Ishikawa (cell line): Measurements from ENCODE around the gene MEOX2.

Source experiments
- CEBPB ChIP-seq: IDR thresholded peaks from 2 replicates; pipeline ENCODE4 v1.6.1; 2012
- EGR1 ChIP-seq: IDR thresholded peaks from 2 replicates; pipeline ENCODE4 v1.6.1; 2012
- EP300 ChIP-seq: IDR thresholded peaks from 2 replicates; pipeline ENCODE4 v1.6.1; 2012; ENCODE audit warnings: borderline replicate concordance
- FOXM1 ChIP-seq: IDR thresholded peaks from 2 replicates; pipeline ENCODE4 v1.6.1; 2012; ENCODE audit warnings: low read depth, borderline replicate concordance
- NFIC ChIP-seq: IDR thresholded peaks from 2 replicates; pipeline ENCODE4 v1.6.1; 2012
- RAD21 ChIP-seq: IDR thresholded peaks from 2 replicates; pipeline ENCODE4 v1.6.1; 2012; ENCODE audit warnings: low read depth
- TAF1 ChIP-seq: IDR thresholded peaks from 2 replicates; pipeline ENCODE4 v1.6.1; 2012; ENCODE audit warnings: low read depth, mild to moderate bottlenecking
- TEAD4 ChIP-seq: IDR thresholded peaks from 2 replicates; pipeline ENCODE4 v1.6.1; 2012
- TF ChIP-seq, protein P1 (sequence below): IDR thresholded peaks from 2 replicates; pipeline ENCODE4 v1.6.1; 2012; ENCODE audit warnings: low read depth, mild to moderate bottlenecking
- TF ChIP-seq, protein P2 (sequence below): IDR thresholded peaks from 2 replicates; pipeline ENCODE4 v1.6.1; 2012
- TF ChIP-seq, protein P3 (sequence below): IDR thresholded peaks from 2 replicates; pipeline ENCODE4 v1.6.1; 2012

DNA sequence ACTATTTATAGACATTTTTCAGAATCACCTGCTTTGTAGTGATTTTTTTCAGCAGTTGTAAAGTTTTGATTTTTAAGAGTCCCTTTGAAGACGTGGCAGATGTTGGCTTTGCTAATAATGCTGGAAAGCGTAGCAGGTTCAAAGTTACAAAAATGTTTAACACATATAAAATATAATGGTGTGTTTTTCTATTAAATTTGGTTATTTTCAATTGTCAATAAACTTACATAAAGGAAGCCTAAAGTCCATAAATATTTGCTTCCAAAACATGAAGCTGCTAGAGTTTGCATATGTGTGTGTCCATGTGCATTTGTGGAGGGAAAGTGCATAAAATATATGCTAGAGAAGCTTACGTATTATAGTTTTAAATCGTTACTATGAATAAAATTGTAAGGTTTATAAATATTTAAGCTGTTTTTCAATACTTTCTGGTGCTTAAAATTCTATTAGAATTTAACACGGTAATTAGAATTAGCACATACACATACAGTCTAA, 3.7 kb downstream of the MEOX2 start:
- TF ChIP-seq TAF1 (no peak), EGR1 (no peak), CEBPB (no peak), NFIC (no peak), RAD21 (no peak), TEAD4 (no peak), FOXM1 (no peak), EP300 (no peak)
- TF ChIP-seq, protein P1, sequence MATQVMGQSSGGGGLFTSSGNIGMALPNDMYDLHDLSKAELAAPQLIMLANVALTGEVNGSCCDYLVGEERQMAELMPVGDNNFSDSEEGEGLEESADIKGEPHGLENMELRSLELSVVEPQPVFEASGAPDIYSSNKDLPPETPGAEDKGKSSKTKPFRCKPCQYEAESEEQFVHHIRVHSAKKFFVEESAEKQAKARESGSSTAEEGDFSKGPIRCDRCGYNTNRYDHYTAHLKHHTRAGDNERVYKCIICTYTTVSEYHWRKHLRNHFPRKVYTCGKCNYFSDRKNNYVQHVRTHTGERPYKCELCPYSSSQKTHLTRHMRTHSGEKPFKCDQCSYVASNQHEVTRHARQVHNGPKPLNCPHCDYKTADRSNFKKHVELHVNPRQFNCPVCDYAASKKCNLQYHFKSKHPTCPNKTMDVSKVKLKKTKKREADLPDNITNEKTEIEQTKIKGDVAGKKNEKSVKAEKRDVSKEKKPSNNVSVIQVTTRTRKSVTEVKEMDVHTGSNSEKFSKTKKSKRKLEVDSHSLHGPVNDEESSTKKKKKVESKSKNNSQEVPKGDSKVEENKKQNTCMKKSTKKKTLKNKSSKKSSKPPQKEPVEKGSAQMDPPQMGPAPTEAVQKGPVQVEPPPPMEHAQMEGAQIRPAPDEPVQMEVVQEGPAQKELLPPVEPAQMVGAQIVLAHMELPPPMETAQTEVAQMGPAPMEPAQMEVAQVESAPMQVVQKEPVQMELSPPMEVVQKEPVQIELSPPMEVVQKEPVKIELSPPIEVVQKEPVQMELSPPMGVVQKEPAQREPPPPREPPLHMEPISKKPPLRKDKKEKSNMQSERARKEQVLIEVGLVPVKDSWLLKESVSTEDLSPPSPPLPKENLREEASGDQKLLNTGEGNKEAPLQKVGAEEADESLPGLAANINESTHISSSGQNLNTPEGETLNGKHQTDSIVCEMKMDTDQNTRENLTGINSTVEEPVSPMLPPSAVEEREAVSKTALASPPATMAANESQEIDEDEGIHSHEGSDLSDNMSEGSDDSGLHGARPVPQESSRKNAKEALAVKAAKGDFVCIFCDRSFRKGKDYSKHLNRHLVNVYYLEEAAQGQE: no peak
- TF ChIP-seq, protein P2, sequence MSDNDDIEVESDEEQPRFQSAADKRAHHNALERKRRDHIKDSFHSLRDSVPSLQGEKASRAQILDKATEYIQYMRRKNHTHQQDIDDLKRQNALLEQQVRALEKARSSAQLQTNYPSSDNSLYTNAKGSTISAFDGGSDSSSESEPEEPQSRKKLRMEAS: no peak
- TF ChIP-seq, protein P3, sequence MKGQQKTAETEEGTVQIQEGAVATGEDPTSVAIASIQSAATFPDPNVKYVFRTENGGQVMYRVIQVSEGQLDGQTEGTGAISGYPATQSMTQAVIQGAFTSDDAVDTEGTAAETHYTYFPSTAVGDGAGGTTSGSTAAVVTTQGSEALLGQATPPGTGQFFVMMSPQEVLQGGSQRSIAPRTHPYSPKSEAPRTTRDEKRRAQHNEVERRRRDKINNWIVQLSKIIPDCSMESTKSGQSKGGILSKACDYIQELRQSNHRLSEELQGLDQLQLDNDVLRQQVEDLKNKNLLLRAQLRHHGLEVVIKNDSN: no peak
